Right atrium auricular region (tissue), 2 donors: Measurements from ENCODE around the gene KIAA1549. TPM values are rescaled to one million over a fixed set of nuclear protein-coding genes. Genes with fewer than 3 reads are reported as not detected.

Source experiments
- DNase-seq: peaks from one replicate; pipeline ENCODE4 v3.0.0-alpha.2; 2019; ENCODE audit warnings: low spot score
- H3K27ac ChIP-seq, 2 donors: fragments of 200-600 bp; sonication (generic); 1 replicate in 1 of 2; 2 replicates in 1 of 2; pipeline ENCODE4 v1.5.1; 2016 to 2019
- H3K27me3 ChIP-seq, 2 donors: fragments of 200-600 bp; sonication (generic); one replicate each; pipeline versions ENCODE4 v1.5.1 to v1.6.0; 2017 to 2019
- H3K36me3 ChIP-seq: fragments of 200-600 bp; sonication (generic); one replicate; pipeline ENCODE4 v1.5.1; 2016
- H3K4me1 ChIP-seq, 2 donors: fragments of 200-600 bp; sonication (generic); one replicate each; pipeline versions ENCODE4 v1.5.1 to v1.6.0; 2017 to 2019
- H3K4me3 ChIP-seq, 2 donors: fragments of 200-600 bp; sonication (generic); 1 replicate in 1 of 2; 2 replicates in 1 of 2; pipeline ENCODE4 v1.5.1; 2017 to 2019; ENCODE audit warnings: mild to moderate bottlenecking in 1 of 2, moderate library complexity in 1 of 2
- H3K9me3 ChIP-seq, 2 donors: fragments of 200-600 bp; sonication (generic); one replicate each; pipeline ENCODE4 v1.5.1; 2019
- CTCF ChIP-seq, 2 donors: fragments of 200-600 bp; sonication (generic); IDR thresholded peaks; one replicate each; pipeline ENCODE4 v1.5.1; 2019; ENCODE audit warnings: antibody characterized with exemption in 2 of 2
- total RNA-seq, 2 donors: library from RNA; depleted of rRNA; stranded (reverse); fragments of >200 nt; gene quantifications; one replicate each; pipeline ENCODE4 v1.1.0, GENCODE V29; 2016

The KIAA1549 gene
- total RNA-seq, 2 donors from 2014 or later, result 0.85 to 1.4 TPM

- Histone ChIP-seq H3K9me3 (no peaks in the 10 kb centered on the region), H3K4me3 (no peak overlapping the region), H3K27ac (no peak overlapping the region), H3K27me3 (no peaks in the 10 kb centered on the region), H3K4me1 (no peaks in the 10 kb centered on the region), H3K36me3 (no peaks in the 10 kb centered on the region)
- DNase-seq, result no peak
- no peak for TF ChIP-seq CTCF (IDR thresholded peaks at IDR 0.05)
Measured at GRCh38 chr7:138918756-138919155, 62.4 kb downstream of the KIAA1549 start.

DNA sequence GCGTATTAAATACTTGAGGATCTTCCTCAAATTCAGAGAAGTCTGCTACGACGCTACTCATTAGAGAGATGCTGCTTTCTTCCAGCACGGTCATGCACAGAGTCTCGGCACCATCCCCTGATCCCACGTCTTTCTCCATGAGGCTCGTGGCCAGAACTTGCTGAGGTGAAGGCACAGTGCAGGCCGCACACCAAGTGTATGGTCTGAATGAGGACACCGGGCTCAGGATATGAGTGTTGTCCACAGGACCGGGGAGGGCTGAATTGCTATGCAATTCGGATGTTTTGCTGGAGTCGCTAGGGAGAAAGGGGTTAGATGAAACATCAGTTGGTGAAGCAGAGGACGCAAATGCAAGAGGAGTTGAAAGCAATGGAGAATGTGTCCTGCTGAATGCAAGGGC is 63.0 kb downstream of the KIAA1549 start:
- H3K27ac ChIP-seq, result no peak overlapping the region
- H3K4me1 ChIP-seq, result no peaks in the 10 kb centered on the region
- no peak for DNase-seq
- no peaks in the 10 kb centered on the region for H3K27me3 ChIP-seq
- H3K36me3 ChIP-seq, result no peaks in the 10 kb centered on the region
- H3K4me3 ChIP-seq, result no peak overlapping the region
- H3K9me3 ChIP-seq, result no peaks in the 10 kb centered on the region
- TF ChIP-seq CTCF (IDR thresholded peaks at IDR 0.05), result no peak

DNA sequence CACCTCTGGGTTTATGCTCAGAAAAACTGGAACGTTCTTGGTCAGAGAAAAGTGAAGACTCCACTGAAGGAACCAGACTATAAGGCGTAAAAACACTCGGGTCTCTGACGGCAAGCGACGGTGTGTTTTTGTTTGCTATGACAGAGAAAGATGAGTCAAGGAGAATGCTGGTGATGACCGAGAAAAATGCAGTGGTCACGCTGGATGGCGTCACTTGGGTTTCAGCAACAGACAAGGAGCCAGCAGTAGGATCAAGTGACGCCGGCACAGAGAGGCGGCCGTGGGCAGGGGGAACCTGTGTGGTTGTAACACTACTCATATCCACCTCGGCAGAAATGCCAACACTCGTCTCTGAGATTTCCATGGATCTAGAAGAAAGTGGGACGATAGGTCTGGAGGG is 63.4 kb downstream of the KIAA1549 start:
- TF ChIP-seq CTCF (IDR thresholded peaks at IDR 0.05), result no peak
- H3K27me3 ChIP-seq, result no peaks in the 10 kb centered on the region
- H3K36me3 ChIP-seq, result no peaks in the 10 kb centered on the region
- DNase-seq, result no peak
- no peak overlapping the region for H3K27ac ChIP-seq
- H3K9me3 ChIP-seq, result no peaks in the 10 kb centered on the region
- no peak overlapping the region for H3K4me3 ChIP-seq
- no peaks in the 10 kb centered on the region for H3K4me1 ChIP-seq

- Histone ChIP-seq H3K4me1 (no peaks in the 10 kb centered on the region), H3K36me3 (no peaks in the 10 kb centered on the region), H3K27me3 (no peaks in the 10 kb centered on the region), H3K4me3 (no peak overlapping the region), H3K27ac (no peak overlapping the region), H3K9me3 (no peaks in the 10 kb centered on the region)
- no peak for DNase-seq
- no peak for TF ChIP-seq CTCF (IDR thresholded peaks at IDR 0.05)
Measured at GRCh38 chr7:138916731-138917130, 64.5 kb downstream of the KIAA1549 start.

- DNase-seq, result no peak
- H3K9me3 ChIP-seq, result no peaks in the 10 kb centered on the region
- no peaks in the 10 kb centered on the region for H3K4me1 ChIP-seq
- H3K36me3 ChIP-seq, result no peaks in the 10 kb centered on the region
- no peak overlapping the region for H3K4me3 ChIP-seq
- no peaks in the 10 kb centered on the region for H3K27me3 ChIP-seq
- H3K27ac ChIP-seq, result no peak overlapping the region
- TF ChIP-seq CTCF (IDR thresholded peaks at IDR 0.05), result no peak
Measured at GRCh38 chr7:138916275-138916674, 64.9 kb downstream of the KIAA1549 start.

- H3K4me1 ChIP-seq, result no peaks in the 10 kb centered on the region
Measured at GRCh38 chr7:138913783-138914182, 67.4 kb downstream of the KIAA1549 start.

More at GRCh38 chr7:138913783-138914182, 67.4 kb downstream of the KIAA1549 start:
- no peaks in the 10 kb centered on the region for H3K9me3 ChIP-seq
- no peak for TF ChIP-seq CTCF (IDR thresholded peaks at IDR 0.05)
- H3K27me3 ChIP-seq, result no peaks in the 10 kb centered on the region
- no peaks in the 10 kb centered on the region for H3K36me3 ChIP-seq
- no peak for DNase-seq
- H3K27ac ChIP-seq, result no peak overlapping the region
- H3K4me3 ChIP-seq, result no peak overlapping the region
